IMR-90 (cell line): ENCODE measurements around the gene AGAP1.

Experiments
- BHLHE40 ChIP-seq: fragments of 150-350 bp; IDR thresholded peaks from 2 replicates; pipeline ENCODE4 v1.6.1; 2016; ENCODE audit warnings: mild to moderate bottlenecking, low read depth, low read length
- CEBPB ChIP-seq: IDR thresholded peaks from 2 replicates; pipeline ENCODE4 v1.6.1; 2012; ENCODE audit warnings: low read depth, low read length, improper control_type of control experiment
- MAFK ChIP-seq: IDR thresholded peaks from 2 replicates; pipeline ENCODE4 v1.6.1; 2012; ENCODE audit warnings: low read depth, low read length, improper control_type of control experiment
- MAZ ChIP-seq: IDR thresholded peaks from 2 replicates; pipeline ENCODE4 v1.6.1; 2012; ENCODE audit warnings: low read depth, mild to moderate bottlenecking, low read length, improper control_type of control experiment, moderate library complexity, borderline replicate concordance
- POLR2A ChIP-seq: IDR thresholded peaks from 2 replicates; pipeline ENCODE4 v1.6.1; 2012; ENCODE audit warnings: mild to moderate bottlenecking, low read depth, low read length
- RAD21 ChIP-seq: IDR thresholded peaks from 2 replicates; pipeline ENCODE4 v1.6.1; 2012; ENCODE audit warnings: low read length, improper control_type of control experiment
- RFX5 ChIP-seq: IDR thresholded peaks from 2 replicates; pipeline ENCODE4 v1.8.0; 2012; ENCODE audit warnings: low read depth, mild to moderate bottlenecking, low read length, moderate library complexity
- SMC3 ChIP-seq: fragments of 150-350 bp; IDR thresholded peaks from 2 replicates; pipeline ENCODE4 v1.6.1; 2016; ENCODE audit warnings: low read depth, mild to moderate bottlenecking, antibody characterized with exemption, low read length, moderate library complexity
- TF ChIP-seq, protein P1 (sequence below): conservative IDR thresholded peaks from 2 replicates; pipeline ENCODE4 v1.5.1; 2012; ENCODE audit warnings: mild to moderate bottlenecking, low read depth, low read length, improper control_type of control experiment
- TF ChIP-seq, protein P2 (sequence below): fragments of 150-350 bp; IDR thresholded peaks from 2 replicates; pipeline ENCODE4 v1.6.1; 2017; ENCODE audit warnings: mild to moderate bottlenecking, antibody characterized with exemption, low read length, low read depth

DNA sequence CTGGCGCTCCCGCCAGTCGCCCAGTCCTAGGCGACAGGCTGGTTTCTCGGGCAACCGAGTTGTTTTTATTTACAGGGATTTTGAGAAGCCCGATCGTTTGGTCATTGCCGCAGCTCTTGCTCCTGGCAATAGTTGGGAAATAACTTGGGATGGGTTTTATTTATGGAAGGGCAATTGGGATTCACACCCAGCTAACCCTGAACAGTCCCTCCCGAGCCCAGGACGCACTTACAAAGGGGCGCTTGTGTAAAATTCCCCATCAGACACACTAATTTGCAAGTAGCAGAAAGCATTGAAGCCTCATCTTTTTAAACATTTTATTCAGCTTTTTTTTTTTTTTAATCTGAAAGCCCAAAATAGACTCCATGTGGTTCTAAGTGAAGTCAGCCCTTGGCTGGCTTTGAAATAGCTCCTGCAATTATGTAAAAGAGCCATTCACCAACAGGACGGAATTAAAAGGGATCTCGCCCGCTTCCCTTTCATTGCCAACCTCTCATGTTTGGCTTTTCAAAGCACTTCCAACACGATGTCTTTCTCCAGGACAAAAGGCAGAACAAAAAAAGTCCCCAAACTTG, 677.9 kb downstream of the AGAP1 start:
- TF ChIP-seq RFX5 (no peak), SMC3 (no peak), MAZ (no peak), CEBPB (no peak), BHLHE40 (no peak), POLR2A (no peak), RAD21 (no peak), MAFK (no peak)
- TF ChIP-seq, protein P1, sequence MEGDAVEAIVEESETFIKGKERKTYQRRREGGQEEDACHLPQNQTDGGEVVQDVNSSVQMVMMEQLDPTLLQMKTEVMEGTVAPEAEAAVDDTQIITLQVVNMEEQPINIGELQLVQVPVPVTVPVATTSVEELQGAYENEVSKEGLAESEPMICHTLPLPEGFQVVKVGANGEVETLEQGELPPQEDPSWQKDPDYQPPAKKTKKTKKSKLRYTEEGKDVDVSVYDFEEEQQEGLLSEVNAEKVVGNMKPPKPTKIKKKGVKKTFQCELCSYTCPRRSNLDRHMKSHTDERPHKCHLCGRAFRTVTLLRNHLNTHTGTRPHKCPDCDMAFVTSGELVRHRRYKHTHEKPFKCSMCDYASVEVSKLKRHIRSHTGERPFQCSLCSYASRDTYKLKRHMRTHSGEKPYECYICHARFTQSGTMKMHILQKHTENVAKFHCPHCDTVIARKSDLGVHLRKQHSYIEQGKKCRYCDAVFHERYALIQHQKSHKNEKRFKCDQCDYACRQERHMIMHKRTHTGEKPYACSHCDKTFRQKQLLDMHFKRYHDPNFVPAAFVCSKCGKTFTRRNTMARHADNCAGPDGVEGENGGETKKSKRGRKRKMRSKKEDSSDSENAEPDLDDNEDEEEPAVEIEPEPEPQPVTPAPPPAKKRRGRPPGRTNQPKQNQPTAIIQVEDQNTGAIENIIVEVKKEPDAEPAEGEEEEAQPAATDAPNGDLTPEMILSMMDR = no peak
- TF ChIP-seq, protein P2, sequence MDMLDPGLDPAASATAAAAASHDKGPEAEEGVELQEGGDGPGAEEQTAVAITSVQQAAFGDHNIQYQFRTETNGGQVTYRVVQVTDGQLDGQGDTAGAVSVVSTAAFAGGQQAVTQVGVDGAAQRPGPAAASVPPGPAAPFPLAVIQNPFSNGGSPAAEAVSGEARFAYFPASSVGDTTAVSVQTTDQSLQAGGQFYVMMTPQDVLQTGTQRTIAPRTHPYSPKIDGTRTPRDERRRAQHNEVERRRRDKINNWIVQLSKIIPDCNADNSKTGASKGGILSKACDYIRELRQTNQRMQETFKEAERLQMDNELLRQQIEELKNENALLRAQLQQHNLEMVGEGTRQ = no peak
